Adipocyte (in vitro differentiated cells): Measurements from ENCODE around the gene TCERG1.
"Not testable (repeated sequence)": the region's sequence is repeated elsewhere in the genome, so short reads cannot be mapped to it uniquely, and the experiment has no call there.

ENCODE experiments used
- DNase-seq: peaks from one replicate; pipeline ENCODE4 v3.0.0-alpha.2; 2015; ENCODE audit warnings: low read depth
- H3K27me3 ChIP-seq: replicated peaks from 2 replicates; pipeline ENCODE4 v1.7.0; 2013; ENCODE audit warnings: mild to moderate bottlenecking, low read length, moderate library complexity; ENCODE audit not compliant: control insufficient read depth, insufficient read depth
- H3K36me3 ChIP-seq: 2 replicates; pipeline ENCODE4 v1.7.0; 2013; ENCODE audit warnings: low read length, mild to moderate bottlenecking, moderate library complexity; ENCODE audit not compliant: control insufficient read depth, insufficient read depth, severe bottlenecking
- H3K4me1 ChIP-seq: 2 replicates; pipeline ENCODE4 v1.7.0; 2013; ENCODE audit warnings: mild to moderate bottlenecking, low read length, moderate library complexity; ENCODE audit not compliant: control insufficient read depth, insufficient read depth
- H3K4me3 ChIP-seq: 2 replicates; pipeline ENCODE4 v1.7.0; 2013; ENCODE audit warnings: mild to moderate bottlenecking, low read length, moderate library complexity
- H3K9ac ChIP-seq: 2 replicates; pipeline ENCODE4 v1.7.0; 2013; ENCODE audit warnings: mild to moderate bottlenecking, low read length, moderate library complexity
- H3K9me3 ChIP-seq: 2 replicates; pipeline ENCODE4 v1.7.0; 2013; ENCODE audit warnings: mild to moderate bottlenecking, low read length, moderate library complexity; ENCODE audit not compliant: control insufficient read depth

The TCERG1 gene

DNA sequence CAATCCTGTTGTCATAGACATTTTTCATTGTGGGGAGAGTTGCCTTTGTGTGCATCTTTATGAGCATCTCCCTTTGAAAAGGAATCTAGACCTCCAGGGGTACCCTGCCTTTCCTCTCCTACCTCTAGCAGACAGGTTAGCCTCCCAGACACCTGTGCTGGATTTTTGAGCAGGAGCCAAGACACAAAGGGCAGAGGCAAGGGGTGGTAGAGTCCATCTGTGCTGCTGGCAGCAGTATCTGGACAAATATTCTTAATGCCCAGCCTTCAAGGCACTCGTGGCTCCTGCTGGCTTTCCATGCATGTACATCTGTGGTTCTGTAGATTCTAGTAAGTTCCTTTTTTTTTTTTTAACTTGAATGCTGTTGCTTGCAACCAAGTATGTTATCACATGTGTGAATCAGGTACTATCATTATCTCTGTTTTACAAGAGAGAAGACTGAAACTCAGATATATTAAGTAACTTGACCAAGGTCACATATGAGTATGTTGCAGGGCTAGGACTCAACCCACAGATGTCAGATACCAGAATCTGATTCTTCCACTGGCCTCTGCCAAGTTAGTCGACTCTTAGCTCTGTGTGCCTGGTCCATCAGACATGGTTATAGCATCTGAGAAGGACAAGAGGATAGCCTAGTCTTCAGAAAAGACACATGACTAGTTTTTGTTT, 101.8 kb downstream of the TCERG1 start:
- no peak overlapping the region for H3K9ac ChIP-seq
- DNase-seq, result no peak
- H3K9me3 ChIP-seq, result no peaks in the 10 kb centered on the region
- no peak overlapping the region for H3K4me3 ChIP-seq
- H3K36me3 ChIP-seq, result no peaks in the 10 kb centered on the region
- H3K27me3 ChIP-seq, result peaks cover 12% of the 10 kb centered on the region
- H3K4me1 ChIP-seq, result no peaks in the 10 kb centered on the region

GRCh38 chr5:146549615-146550014, 102.5 kb downstream of the TCERG1 start:
- no peaks in the 10 kb centered on the region for H3K36me3 ChIP-seq
- H3K27me3 ChIP-seq, result peaks cover 12% of the 10 kb centered on the region
- no peak overlapping the region for H3K9ac ChIP-seq
- DNase-seq, result no peak
- H3K4me3 ChIP-seq, result no peak overlapping the region
- H3K4me1 ChIP-seq, result no peaks in the 10 kb centered on the region
- H3K9me3 ChIP-seq, result no peaks in the 10 kb centered on the region

DNA sequence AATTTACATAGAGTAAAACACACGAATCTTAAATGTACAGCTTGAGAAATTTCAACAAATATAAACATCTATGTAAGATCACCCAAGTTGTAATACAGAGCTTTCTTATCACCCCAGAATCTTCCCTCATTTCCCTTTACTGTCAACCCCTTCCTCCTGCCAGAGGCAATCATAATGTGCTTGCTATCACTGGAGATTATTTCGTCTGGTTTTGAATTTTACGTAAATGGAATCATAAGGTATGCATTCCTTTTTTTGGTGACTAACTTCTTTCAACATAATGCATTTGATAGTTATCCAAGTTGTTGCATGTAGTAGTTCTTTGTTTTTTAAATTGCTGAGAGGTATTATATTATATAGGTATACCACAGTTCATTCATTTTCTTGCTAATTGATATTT, 106.3 kb downstream of the TCERG1 start:
- Histone ChIP-seq H3K9me3 (no peaks in the 10 kb centered on the region), H3K4me3 (no peak overlapping the region), H3K9ac (no peak overlapping the region), H3K4me1 (no peaks in the 10 kb centered on the region), H3K36me3 (no peaks in the 10 kb centered on the region), H3K27me3 (peaks cover 12% of the 10 kb centered on the region)
- no peak for DNase-seq

GRCh38 chr5:146556884-146557283, 109.8 kb downstream of the TCERG1 start:
- DNase-seq, result not testable (repeated sequence)

DNA sequence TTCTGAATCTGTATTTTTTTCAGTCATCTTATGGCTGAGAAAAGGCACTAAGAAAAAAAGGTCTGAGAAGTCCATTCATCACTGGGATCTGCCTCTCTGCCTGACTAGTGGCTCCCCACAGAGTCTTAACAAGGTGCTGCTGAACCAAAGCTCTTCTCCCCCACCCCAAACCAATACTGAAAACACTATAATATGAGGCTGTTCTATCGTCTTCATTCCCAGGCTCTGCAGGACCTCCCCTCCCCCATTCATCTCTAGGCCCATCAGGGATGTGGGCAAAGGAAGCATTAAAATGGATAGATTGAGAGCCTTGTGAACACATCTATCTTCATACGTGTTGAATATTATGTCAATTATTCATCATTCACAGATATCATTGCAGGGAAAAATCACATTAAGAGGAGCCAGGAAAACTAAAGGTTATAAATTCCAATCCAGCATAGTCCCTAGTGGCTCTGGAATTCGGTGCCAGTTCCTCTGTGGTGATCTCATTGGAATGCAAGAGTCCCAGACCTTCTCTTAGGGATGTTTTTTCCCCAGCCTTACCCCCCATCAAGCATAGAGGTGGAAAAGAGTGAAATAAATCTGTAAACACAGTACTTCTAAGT, 113.2 kb downstream of the TCERG1 start:
- H3K36me3 ChIP-seq, result no peaks in the 10 kb centered on the region
- peaks cover 19% of the 10 kb centered on the region for H3K4me1 ChIP-seq
- H3K9me3 ChIP-seq, result no peaks in the 10 kb centered on the region
- peak; percentile 4 for DNase-seq
- H3K27me3 ChIP-seq, result no peaks in the 10 kb centered on the region
- peak overlapping the region; percentile 13 for H3K4me3 ChIP-seq
- H3K9ac ChIP-seq, result peak overlapping the region; percentile 43

More at GRCh38 chr5:146556884-146557283, 109.8 kb downstream of the TCERG1 start:
- H3K27me3 ChIP-seq, H3K4me3 ChIP-seq, H3K9me3 ChIP-seq, H3K36me3 ChIP-seq, H3K9ac ChIP-seq: not testable (repeated sequence)
- peaks cover 16% of the 10 kb centered on the region for H3K4me1 ChIP-seq
